NT2/D1 (cell line): Measurements from ENCODE around the gene CLEC5A.
"Not testable (repeated sequence)": the region's sequence is repeated elsewhere in the genome, so short reads cannot be mapped to it uniquely, and the experiment has no call there.

Source experiments
- DNase-seq: peaks from one replicate; pipeline ENCODE4 v3.0.0-alpha.2; 2011; ENCODE audit warnings: low read depth, low spot score
- H3K27me3 ChIP-seq: 2 replicates; pipeline ENCODE4 v1.6.0; 2011; ENCODE audit warnings: mild to moderate bottlenecking; ENCODE audit not compliant: insufficient read length, insufficient read depth
- H3K36me3 ChIP-seq: 2 replicates; pipeline ENCODE4 v1.6.1; 2011; ENCODE audit warnings: mild to moderate bottlenecking, low read length, mixed read lengths; ENCODE audit not compliant: insufficient read depth, insufficient read length
- H3K4me1 ChIP-seq: 2 replicates; pipeline ENCODE4 v1.5.1; 2011; ENCODE audit not compliant: insufficient read depth, insufficient read length
- H3K4me3 ChIP-seq: 2 replicates; pipeline ENCODE4 v1.5.1; 2011; ENCODE audit warnings: low read depth; ENCODE audit not compliant: insufficient read length
- H3K9ac ChIP-seq: 2 replicates; pipeline ENCODE4 v1.6.0; 2011; ENCODE audit warnings: low read depth; ENCODE audit not compliant: insufficient read length
- H3K9me3 ChIP-seq: 2 replicates; pipeline ENCODE4 v1.5.1; 2011; ENCODE audit warnings: mild to moderate bottlenecking, low read length; ENCODE audit not compliant: insufficient read depth
- SUZ12 ChIP-seq: IDR thresholded peaks from 2 replicates; pipeline ENCODE4 v1.6.1; 2011; ENCODE audit not compliant: insufficient read length, insufficient read depth; ENCODE audit errors: extremely low read depth
- YY1 ChIP-seq: IDR thresholded peaks from 2 replicates; pipeline ENCODE4 v1.6.1; 2011; ENCODE audit not compliant: insufficient read length, insufficient read depth
- ZNF274 ChIP-seq: IDR thresholded peaks from 2 replicates; pipeline ENCODE4 v1.6.1; 2011; ENCODE audit warnings: mild to moderate bottlenecking, low read depth, low read length

CLEC5A gene

DNA sequence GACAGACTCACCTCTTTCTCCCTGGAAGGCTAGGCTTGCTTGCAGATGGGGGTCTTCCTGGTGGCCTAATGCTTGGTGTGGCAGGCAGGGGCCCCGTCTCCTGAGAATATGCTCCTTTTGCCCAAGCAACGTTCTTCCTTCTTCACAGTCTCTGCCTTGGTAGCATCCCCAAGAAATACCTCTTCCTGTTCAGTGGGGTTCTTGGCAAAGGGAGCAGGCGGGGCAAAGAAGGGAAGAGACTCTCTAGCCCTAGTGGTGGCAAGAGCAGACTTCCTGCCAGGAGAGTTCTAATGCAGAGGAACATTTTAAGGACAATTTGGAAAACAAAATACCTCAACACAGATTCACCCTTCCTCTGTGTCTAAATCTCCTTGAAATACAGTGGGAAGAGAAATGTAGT, at the start of gene CLEC5A:
TSS of gene CLEC5A (minus strand) at position 179 of the 400 bp plus-strand sequence. CDS start 682 bp downstream, outside the sequence.
- Histone ChIP-seq H3K4me3 (no peak within 1 kb of the TSS), H3K9ac (no peak within 1 kb of the TSS), H3K9me3 (no peaks in the 10 kb centered on the region), H3K4me1 (no peaks in the 10 kb centered on the region), H3K27me3 (no peaks in the 10 kb centered on the region), H3K36me3 (no peaks in the 10 kb centered on the region)
- TF ChIP-seq YY1 = no peak
- TF ChIP-seq ZNF274 = no peak
- no peak for TF ChIP-seq SUZ12
- DNase-seq = no peak

DNA sequence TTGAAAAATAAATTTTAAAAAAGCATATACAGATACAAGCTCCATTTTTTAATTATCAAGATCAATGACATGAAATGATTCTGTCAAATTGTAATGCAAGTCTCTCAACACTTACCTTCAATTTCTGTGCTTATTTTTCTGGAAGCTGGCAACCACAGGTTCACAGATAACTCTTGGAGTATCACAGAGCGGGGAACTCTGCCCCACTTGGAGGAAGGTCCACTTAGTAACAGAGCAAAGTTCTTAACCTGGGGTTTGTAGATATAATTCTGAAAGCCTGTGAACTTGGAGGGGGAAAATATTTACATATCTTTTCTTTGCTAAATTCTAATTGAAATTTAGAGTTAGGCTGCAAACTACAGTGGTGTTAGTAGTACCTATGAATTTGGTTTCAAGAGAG, 46.6 kb upstream of the CLEC5A start:
- DNase-seq = no peak
- Histone ChIP-seq H3K36me3 (no peaks in the 10 kb centered on the region), H3K9me3 (no peaks in the 10 kb centered on the region), H3K4me3 (no peak overlapping the region), H3K27me3 (no peaks in the 10 kb centered on the region), H3K4me1 (no peaks in the 10 kb centered on the region), H3K9ac (no peak overlapping the region)
- TF ChIP-seq YY1 = no peak
- TF ChIP-seq SUZ12 = no peak
- no peak for TF ChIP-seq ZNF274

DNA sequence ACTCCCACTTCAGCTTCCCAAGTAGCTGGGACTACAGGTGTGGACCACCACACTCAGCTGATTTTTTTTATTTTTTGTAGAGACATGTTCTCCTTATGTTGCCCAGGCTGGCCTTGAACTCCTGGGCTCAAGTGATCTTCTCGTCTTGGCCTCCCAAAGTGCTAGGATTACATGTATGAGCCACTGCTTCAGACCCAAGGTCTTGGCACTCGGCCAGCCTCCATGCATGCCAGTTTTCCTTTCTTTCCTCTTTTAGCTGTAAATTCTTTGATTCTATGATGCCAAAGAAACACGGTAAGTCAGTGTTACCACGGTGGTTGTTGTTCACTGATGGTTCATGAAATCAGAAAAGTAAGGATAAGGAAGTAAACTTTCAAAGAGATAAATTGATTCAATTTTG, 45.9 kb upstream of the CLEC5A start:
- H3K27me3 ChIP-seq = no peaks in the 10 kb centered on the region
- no peak overlapping the region for H3K4me3 ChIP-seq
- TF ChIP-seq YY1 (no peak), SUZ12 (no peak), ZNF274 (no peak)
- no peak for DNase-seq
- H3K4me1 ChIP-seq = no peaks in the 10 kb centered on the region
- no peaks in the 10 kb centered on the region for H3K9me3 ChIP-seq
- H3K36me3 ChIP-seq = no peaks in the 10 kb centered on the region
- no peak overlapping the region for H3K9ac ChIP-seq

DNA sequence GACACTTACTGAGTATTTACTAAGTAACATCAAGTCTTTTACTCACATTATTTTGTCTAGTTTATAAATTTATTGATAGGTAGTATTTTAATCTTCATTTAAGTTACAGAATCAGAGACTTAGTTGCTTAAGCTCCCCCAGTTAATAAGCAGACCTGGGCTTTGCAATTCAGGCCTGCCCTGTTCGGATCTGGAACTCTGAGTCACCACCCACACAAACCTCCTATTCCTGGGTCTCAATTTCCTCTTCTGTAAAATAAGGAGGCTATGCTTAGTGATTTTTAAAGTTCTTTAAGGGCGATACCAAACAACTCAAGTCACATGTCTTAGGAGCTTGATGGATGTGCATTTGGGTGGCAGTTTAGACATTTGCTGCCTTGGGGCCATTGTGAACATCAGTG, 45.4 kb upstream of the CLEC5A start:
- Histone ChIP-seq H3K4me3 (no peak overlapping the region), H3K9ac (no peak overlapping the region), H3K9me3 (no peaks in the 10 kb centered on the region), H3K4me1 (no peaks in the 10 kb centered on the region), H3K36me3 (no peaks in the 10 kb centered on the region), H3K27me3 (no peaks in the 10 kb centered on the region)
- TF ChIP-seq ZNF274 = no peak
- TF ChIP-seq SUZ12 = no peak
- no peak for TF ChIP-seq YY1
- no peak for DNase-seq

DNA sequence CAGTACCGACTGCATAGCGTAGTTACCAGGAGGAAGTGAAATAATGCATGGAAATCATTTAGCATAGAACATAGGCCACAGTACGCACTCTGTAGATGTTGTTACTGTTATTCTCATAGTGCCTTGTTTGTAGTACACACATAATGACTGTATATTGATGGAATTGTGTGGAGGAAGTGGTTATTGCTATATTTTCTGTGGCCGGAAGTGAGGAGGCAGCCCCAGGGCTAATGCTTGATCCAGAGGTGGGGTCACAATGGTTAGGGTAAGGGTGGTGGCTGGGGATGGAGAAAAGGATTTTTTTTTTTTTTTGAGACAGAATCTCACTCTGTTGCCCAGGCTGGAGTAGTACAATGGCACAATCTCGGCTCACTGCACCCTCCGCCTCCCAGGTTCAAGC, 44.4 kb upstream of the CLEC5A start:
- no peak for DNase-seq
- Histone ChIP-seq H3K36me3 (no peaks in the 10 kb centered on the region), H3K9me3 (peaks cover 8% of the 10 kb centered on the region; the same call in 1 of the 2 replicates), H3K27me3 (no peaks in the 10 kb centered on the region), H3K4me3 (no peak overlapping the region), H3K9ac (no peak overlapping the region), H3K4me1 (no peaks in the 10 kb centered on the region)
- TF ChIP-seq SUZ12 = no peak
- TF ChIP-seq ZNF274 = no peak
- no peak for TF ChIP-seq YY1

DNA sequence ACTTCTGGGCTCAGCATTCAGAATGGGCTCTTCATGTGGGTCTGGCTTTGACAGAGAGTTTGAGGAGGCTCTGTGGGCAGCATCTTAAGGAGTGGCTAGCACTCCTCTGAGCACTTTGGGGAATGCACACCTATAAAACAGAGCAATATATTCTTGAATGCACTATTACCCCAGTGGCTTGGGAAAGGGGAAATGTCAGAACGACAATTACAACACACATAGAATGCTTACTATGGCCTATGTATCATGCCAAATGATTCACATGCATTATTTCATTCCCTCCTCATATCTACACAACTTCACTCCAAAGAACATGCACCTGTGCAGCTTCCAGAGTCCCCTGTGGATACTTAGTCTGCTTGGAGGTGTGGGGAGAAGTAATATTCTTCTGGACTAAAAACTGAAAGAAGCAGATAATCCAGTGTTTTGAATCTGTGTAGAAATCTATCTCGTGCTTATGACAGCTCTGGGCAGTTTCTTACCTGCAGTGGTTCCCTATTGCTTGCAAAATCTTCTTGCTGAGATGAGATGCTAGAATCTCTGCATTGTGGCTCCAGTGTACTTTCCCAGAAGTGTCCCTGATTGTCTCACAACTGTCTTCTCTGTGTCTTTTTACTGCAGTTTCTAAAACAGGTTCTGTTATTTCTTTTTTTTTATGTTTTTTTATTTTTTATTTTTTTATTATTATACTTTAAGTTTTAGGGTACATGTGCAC, 43.4 kb upstream of the CLEC5A start:
- no peak for TF ChIP-seq ZNF274
- no peak for TF ChIP-seq YY1
- TF ChIP-seq SUZ12 = no peak
- H3K9me3 ChIP-seq = peaks cover 9% of the 10 kb centered on the region; the same call in 1 of the 2 replicates
- H3K9ac ChIP-seq = no peak overlapping the region
- no peaks in the 10 kb centered on the region for H3K27me3 ChIP-seq
- no peaks in the 10 kb centered on the region for H3K36me3 ChIP-seq
- H3K4me3 ChIP-seq = no peak overlapping the region
- H3K4me1 ChIP-seq = no peaks in the 10 kb centered on the region
- DNase-seq = no peak

DNA sequence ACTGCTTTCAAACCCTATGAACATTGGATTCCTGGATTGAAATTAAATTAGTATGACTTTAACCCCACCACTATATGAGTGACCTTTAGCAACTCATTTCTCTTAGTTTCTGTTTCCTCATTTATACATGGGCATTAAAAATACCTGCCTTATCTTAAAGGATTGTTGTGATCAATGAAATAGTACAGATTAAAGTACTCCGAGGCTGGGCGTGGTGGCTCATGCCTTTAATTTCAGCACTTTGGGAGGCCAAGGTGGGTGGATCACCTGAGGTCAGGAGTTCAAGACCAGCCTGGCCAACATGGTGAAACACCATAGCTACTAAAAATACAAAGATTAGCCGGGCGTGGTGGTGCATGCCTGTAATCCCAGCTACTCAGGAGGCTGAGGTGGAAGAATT, 41.0 kb upstream of the CLEC5A start:
- H3K9ac ChIP-seq, DNase-seq, H3K9me3 ChIP-seq: not testable (repeated sequence)

More for the DNA sequence above, 41.0 kb upstream of the CLEC5A start:
- H3K4me1 ChIP-seq, H3K4me3 ChIP-seq, H3K27me3 ChIP-seq, H3K36me3 ChIP-seq: not testable (repeated sequence)
